Nephron (organoid): ENCODE measurements around the gene DIO1.

Source experiments
- H3K27ac Mint-ChIP-seq, 3 experiments: 2 replicates each; pipeline ENCODE4 v1.8.0; 2020; ENCODE audit warnings: mixed read lengths in 3 of 3, mild to moderate bottlenecking in 2 of 3, moderate library complexity in 1 of 3
- H3K27me3 Mint-ChIP-seq: 2 replicates; pipeline ENCODE4 v1.8.0; 2021; ENCODE audit warnings: low read depth, mild to moderate bottlenecking, moderate library complexity, mixed read lengths
- H3K36me3 Mint-ChIP-seq: 2 replicates; pipeline ENCODE4 v1.8.0; 2020; ENCODE audit warnings: low read depth, mixed read lengths
- H3K4me1 Mint-ChIP-seq: 2 replicates; pipeline ENCODE4 v1.8.0; 2020; ENCODE audit warnings: mixed read lengths
- H3K4me3 Mint-ChIP-seq, 3 experiments: 2 replicates each; pipeline ENCODE4 v1.8.0; 2020; ENCODE audit warnings: mild to moderate bottlenecking in 3 of 3, mixed read lengths in 3 of 3, moderate library complexity in 2 of 3
- H3K9me3 Mint-ChIP-seq: 2 replicates; pipeline ENCODE4 v1.8.0; 2020; ENCODE audit warnings: mixed read lengths
- CTCF ChIP-seq, 3 experiments: fragments of 200-600 bp; sonication (generic); IDR thresholded peaks; one replicate each; pipeline ENCODE4 v1.5.0; 2021; ENCODE audit warnings: antibody characterized with exemption in 3 of 3; ENCODE audit not compliant: unreplicated experiment in 3 of 3

Gene DIO1

GRCh38 chr1:53893999-53894636 lies at the start of gene DIO1:
DIO1 (plus strand) TSS chr1:53894187; CDS start chr1:53894211, 24 bp downstream.
- H3K9me3 Mint-ChIP-seq = no peaks in the 10 kb centered on the region
- peaks cover 42% of the 10 kb centered on the region for H3K4me1 Mint-ChIP-seq
- no peak for TF ChIP-seq CTCF (IDR thresholded peaks at IDR 0.05; ENCODE audit: unreplicated experiment in 3 of 3)
- H3K27me3 Mint-ChIP-seq = peaks cover 12% of the 10 kb centered on the region
- peak within 1 kb of the TSS in 2 of 3 experiments; percentile 19 to 22 for H3K27ac Mint-ChIP-seq
- H3K4me3 Mint-ChIP-seq = peak within 1 kb of the TSS in 2 of 3 experiments; percentile 34 to 40
- H3K36me3 Mint-ChIP-seq = no peaks in the 10 kb centered on the region

GRCh38 chr1:53847980-53848379 lies 46.0 kb upstream of the DIO1 start:
- H3K4me3 Mint-ChIP-seq = no peak overlapping the region
- peaks cover 33% of the 10 kb centered on the region for H3K36me3 Mint-ChIP-seq
- H3K4me1 Mint-ChIP-seq = peaks cover 27% of the 10 kb centered on the region
- H3K9me3 Mint-ChIP-seq = peaks cover 3% of the 10 kb centered on the region
- no peak for TF ChIP-seq CTCF (IDR thresholded peaks at IDR 0.05; ENCODE audit: unreplicated experiment in 3 of 3)
- H3K27me3 Mint-ChIP-seq = no peaks in the 10 kb centered on the region
- H3K27ac Mint-ChIP-seq = no peak overlapping the region

GRCh38 chr1:53850082-53850673 lies 43.8 kb upstream of the DIO1 start:
- H3K4me1 Mint-ChIP-seq = peaks cover 27% of the 10 kb centered on the region
- H3K36me3 Mint-ChIP-seq = peaks cover 48% of the 10 kb centered on the region
- no peak for TF ChIP-seq CTCF (IDR thresholded peaks at IDR 0.05; ENCODE audit: unreplicated experiment in 3 of 3)
- H3K4me3 Mint-ChIP-seq = peak overlapping the region in 1 of 3 experiments; percentile 10
- peak overlapping the region in 2 of 3 experiments; percentile 5 to 32 for H3K27ac Mint-ChIP-seq
- peaks cover 3% of the 10 kb centered on the region for H3K9me3 Mint-ChIP-seq
- H3K27me3 Mint-ChIP-seq = no peaks in the 10 kb centered on the region

GRCh38 chr1:53851571-53852285 lies 42.3 kb upstream of the DIO1 start:
- peak overlapping the region; percentile 23 to 75 (median 30) for H3K27ac Mint-ChIP-seq
- no peaks in the 10 kb centered on the region for H3K27me3 Mint-ChIP-seq
- no peak overlapping the region for H3K4me3 Mint-ChIP-seq
- TF ChIP-seq CTCF (IDR thresholded peaks at IDR 0.05; ENCODE audit: unreplicated experiment in 3 of 3) = no peak
- peaks cover 27% of the 10 kb centered on the region for H3K4me1 Mint-ChIP-seq
- H3K36me3 Mint-ChIP-seq = peaks cover 59% of the 10 kb centered on the region
- no peaks in the 10 kb centered on the region for H3K9me3 Mint-ChIP-seq

GRCh38 chr1:53860967-53861411 lies 33.0 kb upstream of the DIO1 start:
- no peak overlapping the region for H3K27ac Mint-ChIP-seq
- peaks cover 20% of the 10 kb centered on the region for H3K36me3 Mint-ChIP-seq
- no peaks in the 10 kb centered on the region for H3K9me3 Mint-ChIP-seq
- no peaks in the 10 kb centered on the region for H3K4me1 Mint-ChIP-seq
- H3K4me3 Mint-ChIP-seq = no peak overlapping the region
- TF ChIP-seq CTCF (IDR thresholded peaks at IDR 0.05; ENCODE audit: unreplicated experiment in 3 of 3) = peak; percentile 77 to 83 (median 79)
- no peaks in the 10 kb centered on the region for H3K27me3 Mint-ChIP-seq
